ENCODE data around the gene LACTB. TPM values are rescaled to one million over a fixed set of nuclear protein-coding genes. Genes with fewer than 3 reads are reported as not detected.
A peak's percentile ranks its signal among the peaks of the same experiment; 100 is the strongest.

LACTB gene
- polyA plus RNA-seq, 1 experiment = 8.1 TPM

- Histone ChIP-seq H3K27me3 (ENCODE audit: control insufficient read depth, insufficient read depth, low read length) (no peaks in the 10 kb centered on the region), H3K36me3 (ENCODE audit: control insufficient read depth, insufficient read depth, low read length) (no peaks in the 10 kb centered on the region), H3K4me3 (ENCODE audit: low read depth, low read length) (no peak overlapping the region)
- no peak for DNase-seq (ENCODE audit: low read depth)
- ChIA-PET POLR2A (no interaction called here), CTCF (no interaction called here)
- no peak for TF ChIP-seq CTCF (IDR thresholded peaks at IDR 0.05; ENCODE audit: insufficient read depth, low read depth, low read length)
Observed at GRCh38 chr15:63084806-63085205, 36.9 kb upstream of the LACTB start.

GRCh38 chr15:63085289-63085688 is 36.4 kb upstream of the LACTB start:
- CTCF ChIA-PET = interaction anchor here (3.0 kb wide), 1 partner anchor 37 kb away, joined by 17 read pairs; no protein-coding TSS in a partner anchor
- POLR2A ChIA-PET = no interaction called here

GRCh38 chr15:63086271-63086670 is 35.4 kb upstream of the LACTB start:
- ChIA-PET POLR2A (no interaction called here), CTCF (interaction anchor here (0.9 to 3.0 kb wide), 3 partner anchors 8 to 237 kb away, joined by 3 to 17 read pairs (median 7); no protein-coding TSS in a partner anchor)
- Histone ChIP-seq H3K36me3 (ENCODE audit: control insufficient read depth, insufficient read depth, low read length) (no peaks in the 10 kb centered on the region), H3K4me3 (ENCODE audit: low read depth, low read length) (no peak overlapping the region), H3K27me3 (ENCODE audit: control insufficient read depth, insufficient read depth, low read length) (no peaks in the 10 kb centered on the region)
- no peak for TF ChIP-seq CTCF (IDR thresholded peaks at IDR 0.05; ENCODE audit: insufficient read depth, low read depth, low read length)
- no peak for DNase-seq (ENCODE audit: low read depth)

More at GRCh38 chr15:63085289-63085688, 36.4 kb upstream of the LACTB start:
- Histone ChIP-seq H3K4me3 (ENCODE audit: low read depth, low read length) (no peak overlapping the region), H3K36me3 (ENCODE audit: control insufficient read depth, insufficient read depth, low read length) (no peaks in the 10 kb centered on the region), H3K27me3 (ENCODE audit: control insufficient read depth, insufficient read depth, low read length) (no peaks in the 10 kb centered on the region)
- DNase-seq (ENCODE audit: low read depth) = no peak
- TF ChIP-seq CTCF (IDR thresholded peaks at IDR 0.05; ENCODE audit: insufficient read depth, low read depth, low read length) = no peak

- peak; percentile 45 for DNase-seq (ENCODE audit: low read depth)
- ChIA-PET POLR2A (interaction anchor here (0.6 kb wide), 1 partner anchor 228 kb away, joined by 3 read pairs; no protein-coding TSS in a partner anchor), CTCF (interaction anchor here (0.8 to 3.0 kb wide), 4 partner anchors 8 to 238 kb away, joined by 3 to 17 read pairs (median 6); no protein-coding TSS in a partner anchor)
Observed at GRCh38 chr15:63086947-63087346, 34.7 kb upstream of the LACTB start.

More at GRCh38 chr15:63086947-63087346, 34.7 kb upstream of the LACTB start:
- Histone ChIP-seq H3K27me3 (ENCODE audit: control insufficient read depth, insufficient read depth, low read length) (no peaks in the 10 kb centered on the region), H3K36me3 (ENCODE audit: control insufficient read depth, insufficient read depth, low read length) (no peaks in the 10 kb centered on the region), H3K4me3 (ENCODE audit: low read depth, low read length) (no peak overlapping the region)
- no peak for TF ChIP-seq CTCF (IDR thresholded peaks at IDR 0.05; ENCODE audit: insufficient read depth, low read depth, low read length)

Data from BJ (cell line).